Heart left ventricle (tissue), 16 donors: ENCODE results near the gene KCNK6. TPM values are rescaled to one million over a fixed set of nuclear protein-coding genes. Genes with fewer than 3 reads are reported as not detected.

Experiments
- ATAC-seq, 4 donors: fragments of 200-7000 bp; cut with Tn5 transposase; one replicate each; pipeline ENCODE4 v1.9.1; 2020 to 2022; ENCODE audit warnings: moderate library complexity in 4 of 4, mild to moderate bottlenecking in 3 of 4, moderate number of reproducible peaks in 1 of 4
- DNase-seq, 5 donors: peaks; one replicate each; pipeline ENCODE4 v3.0.0-alpha.2; 2020
- H3K27ac ChIP-seq, 12 donors: fragments of 200-600 bp; sonication (generic) in 4 of 12; one replicate each; pipeline versions ENCODE4 v1.5.0 to v1.8.0; 2016 to 2022; ENCODE audit warnings: mild to moderate bottlenecking in 2 of 12
- H3K27me3 ChIP-seq, 9 donors: fragments of 200-600 bp; sonication (generic) in 2 of 9; one replicate each; pipeline versions ENCODE4 v1.5.1 to v1.8.0; 2016 to 2022; ENCODE audit warnings: mild to moderate bottlenecking in 3 of 9
- H3K36me3 ChIP-seq, 9 donors: fragments of 200-600 bp; sonication (generic) in 2 of 9; one replicate each; pipeline versions ENCODE4 v1.5.0 to v1.8.0; 2018 to 2022; ENCODE audit warnings: mild to moderate bottlenecking in 2 of 9
- H3K4me1 ChIP-seq, 12 donors: fragments of 200-600 bp; sonication (generic) in 4 of 12; one replicate each; pipeline versions ENCODE4 v1.5.0 to v1.8.0; 2016 to 2022; ENCODE audit warnings: mild to moderate bottlenecking in 3 of 12
- H3K4me3 ChIP-seq, 12 donors: fragments of 200-600 bp; sonication (generic) in 4 of 12; one replicate each; pipeline versions ENCODE4 v1.5.0 to v1.8.0; 2017 to 2022; ENCODE audit warnings: mild to moderate bottlenecking in 9 of 12, moderate library complexity in 4 of 12
- H3K9me3 ChIP-seq, 12 donors: fragments of 200-600 bp; sonication (generic) in 4 of 12; one replicate each; pipeline versions ENCODE4 v1.5.0 to v1.8.0; 2016 to 2022; ENCODE audit warnings: mild to moderate bottlenecking in 1 of 12
- CTCF ChIP-seq, 12 donors: fragments of 200-600 bp; sonication (generic) in 4 of 12; IDR thresholded peaks; one replicate each; pipeline versions ENCODE4 v1.5.0 to v1.8.0; 2018 to 2022; ENCODE audit warnings: antibody characterized with exemption in 12 of 12, mild to moderate bottlenecking in 5 of 12
- POLR2A ChIP-seq, 2 donors: fragments of 450-650 bp; IDR thresholded peaks; one replicate each; pipeline ENCODE4 v1.6.1; 2017; ENCODE audit warnings: antibody characterized with exemption in 2 of 2, mild to moderate bottlenecking in 2 of 2, moderate library complexity in 2 of 2
- WGBS, 4 donors: extraction: QIAGEN DNeasy Blood & Tissue Kit in 2 of 4; methylation state at CpG; one replicate each; pipeline versions ENCODE4 v1.1.5 to v1.1.7; 2013 to 2018; 5-methylcytosine and 5-hydroxymethylcytosine counted together
- intact Hi-C, 10 donors: fragments of 100-400 bp; cut with DNase I; formaldehyde crosslinking; loops; one replicate each; pipeline versions ENCODE4 v1.11.1 to v1.14.2; 2022
- polyA plus RNA-seq, 2 donors: library from polyadenylated mRNA; stranded (reverse); fragments of 200-250 nt; gene quantifications; one replicate each; pipeline ENCODE4 v1.2.3, GENCODE V29; 2013
- total RNA-seq, 9 donors: library from RNA; depleted of rRNA in 2 of 9; stranded (reverse); fragments of >200 nt in 2 of 9; fragmentation: NEBNext Ultra II Directional in 3 of 9; extraction: Animal tissue kit (Norgen Biotek cat#: 25700) in 3 of 9; gene quantifications; one replicate each; pipeline versions ENCODE4 v1.1.0 to v1.2.4, GENCODE V29; 2016 to 2023
- donor health status: ischemic (EF 13 %, LVEDD 7.1; RV severe dilation, severe dysfunction).
- donor health status: healthy with polysubstance abuse.
- donor health status: DM: no; HTN: yes; CAD: no.
- donor health status: DM: no; HTN: no; CAD: no.
- donor health status: ischemic (EF 25% LVEDD 6.9; RV normal size, moderate dysfunction).
- donor health status: ischemic (EF 25% LVEDD 5.7; RV mildly dilated, moderate dysfunction).
- donor health status: healthy.
- donor health status: DM: yes; HTN: yes; CAD: no.
- donor health status: ischemic (EF 35%, LVEDD 5.7; RV mildly dilated, moderate dysfunction).
- donor health status: nonischemic (EF 11% LVEDD 7.7; RV severe dilation, severe dysfunction).
- donor health status: DM: yes; HTN: yes; CAD: no.
- donor health status: PGD.
- donor health status: ischemic (EF 29% LVEDD 5.4; RV normal size, mild dysfunction).
- donor health status: nonischemic (EF 23%, LVEDD 6.1; RV moderate dilation, normal function).

The KCNK6 gene
- total and polyA plus RNA-seq, 11 donors = 3.1 to 23.6 (median 6.7) TPM

- intact Hi-C loops = loop anchor here in 4 of 10 donors (5.0 to 10.0 kb wide), 4 partner anchors 46 to 416 kb away; partner anchors contain the start of genes PPP1R14A (in 1 of the 4), SIPA1L3 (in 1 of the 4) and WDR87 (in 1 of the 4)
- ATAC-seq = no peak
- Histone ChIP-seq H3K9me3 (no peaks in the 10 kb centered on the region), H3K27me3 (no peaks in the 10 kb centered on the region), H3K36me3 (peaks cover 0 to 51% (median 34%) of the 10 kb centered on the region in 9 donors), H3K27ac (peak overlapping the region in 3 of 12 donors; percentile 52 to 94 (median 58)), H3K4me1 (peaks cover 0 to 55% (median 34%) of the 10 kb centered on the region in 12 donors), H3K4me3 (no peak overlapping the region)
- DNase-seq = no peak
- WGBS, 4 donors = 53 to 66% (median 59%) methylated on average over 7 of the region's 7 CpGs
- TF ChIP-seq CTCF (IDR thresholded peaks at IDR 0.05) (no peak), POLR2A (IDR thresholded peaks at IDR 0.05) (no peak)
Measured at GRCh38 chr19:38323291-38323690, 3.6 kb downstream of the KCNK6 start.

GRCh38 chr19:38324431-38324830, 4.8 kb downstream of the KCNK6 start:
- intact Hi-C loops = loop anchor here in 4 of 10 donors (5.0 to 10.0 kb wide), 4 partner anchors 47 to 417 kb away; partner anchors contain the start of genes PPP1R14A (in 1 of the 4), SIPA1L3 (in 1 of the 4) and WDR87 (in 1 of the 4)
- DNase-seq = no peak
- ATAC-seq = no peak
- TF ChIP-seq CTCF (IDR thresholded peaks at IDR 0.05) (no peak), POLR2A (IDR thresholded peaks at IDR 0.05) (no peak)
- no peaks in the 10 kb centered on the region for H3K27me3 ChIP-seq
- peaks cover 0 to 44% (median 23%) of the 10 kb centered on the region in 12 donors for H3K4me1 ChIP-seq
- peaks cover 0 to 57% (median 35%) of the 10 kb centered on the region in 9 donors for H3K36me3 ChIP-seq
- H3K9me3 ChIP-seq = no peaks in the 10 kb centered on the region
- WGBS, 4 donors = 92 to 98% (median 95%) methylated on average over 4 of the region's 4 CpGs
- H3K4me3 ChIP-seq = no peak overlapping the region
- no peak overlapping the region for H3K27ac ChIP-seq

GRCh38 chr19:38326591-38326990, 6.9 kb downstream of the KCNK6 start:
- peaks cover 0 to 57% (median 35%) of the 10 kb centered on the region in 9 donors for H3K36me3 ChIP-seq
- no peaks in the 10 kb centered on the region for H3K27me3 ChIP-seq
- no peak overlapping the region for H3K27ac ChIP-seq
- 96 to 98% (median 96%) methylated on average over 21 to 22 of the region's 22 CpGs for WGBS, 4 donors
- H3K9me3 ChIP-seq = no peaks in the 10 kb centered on the region
- TF ChIP-seq POLR2A (IDR thresholded peaks at IDR 0.05) (no peak), CTCF (IDR thresholded peaks at IDR 0.05) (no peak)
- H3K4me1 ChIP-seq = peaks cover 0 to 26% (median 6%) of the 10 kb centered on the region in 12 donors
- intact Hi-C loops = loop anchor here in 1 of 10 donors (10.0 kb wide), 1 partner anchor 182 kb away; no protein-coding TSS in a partner anchor
- no peak overlapping the region for H3K4me3 ChIP-seq
- ATAC-seq (no peak), DNase-seq (no peak)

DNA sequence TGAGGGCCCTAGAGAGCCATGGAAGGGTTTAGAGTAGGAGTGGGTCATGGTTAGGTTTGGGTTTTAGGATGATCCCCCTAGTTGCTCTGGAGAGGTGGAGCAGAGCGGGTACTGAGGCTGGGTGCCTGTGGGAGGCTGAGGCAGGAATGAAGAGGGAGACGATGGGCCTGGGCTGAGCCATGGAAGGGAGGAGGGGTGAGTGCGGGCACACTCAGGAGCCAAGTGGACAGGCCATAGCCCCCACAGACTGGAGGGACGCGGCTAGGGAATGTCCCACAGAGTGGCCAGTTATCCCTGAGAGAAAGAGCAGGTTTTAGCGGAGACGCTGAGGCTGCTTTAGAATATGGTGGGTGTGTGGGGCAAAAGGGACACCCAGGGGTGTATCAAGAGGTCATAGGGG, 10.0 kb downstream of the KCNK6 start:
- Histone ChIP-seq H3K36me3 (peaks cover 0 to 41% (median 28%) of the 10 kb centered on the region in 9 donors), H3K4me1 (no peaks in the 10 kb centered on the region), H3K27me3 (no peaks in the 10 kb centered on the region), H3K27ac (no peak overlapping the region), H3K4me3 (no peak overlapping the region), H3K9me3 (no peaks in the 10 kb centered on the region)
- TF ChIP-seq POLR2A (IDR thresholded peaks at IDR 0.05) (no peak), CTCF (IDR thresholded peaks at IDR 0.05) (no peak)
- 93 to 97% (median 95%) methylated on average over 7 of the region's 7 CpGs for WGBS, 4 donors
- intact Hi-C loops = loop anchor here in 6 of 10 donors (2.0 to 10.0 kb wide), 5 partner anchors 87 to 427 kb away; partner anchors contain the start of genes SIPA1L3 (in 4 of the 6) and WDR87 (in 4 of the 6)
- DNase-seq (no peak), ATAC-seq (no peak)
